ENCODE results near the gene HIF3A. TPM values are rescaled to one million over a fixed set of nuclear protein-coding genes. Genes with fewer than 3 reads are reported as not detected.

The HIF3A gene
- total and polyA plus RNA-seq, 2 of the 4 experiments (the other 2 are of a cell fraction): 0.02 TPM; not detected in 1

GRCh38 chr19:46330319-46330918 is 33.6 kb downstream of the HIF3A start:
- ChIA-PET CTCF (no interaction called here), POLR2A (ENCODE audit: unreplicated experiment) (no interaction called here)
- Histone ChIP-seq H4K8ac (ENCODE audit: low read depth in 2 of 2, low read length in 2 of 2) (no peak overlapping the region), H3K14ac (replicated peaks; ENCODE audit: low read depth, low read length) (no peak overlapping the region), H2BK20ac (ENCODE audit: low read depth, low read length) (no peak overlapping the region), H4K5ac (ENCODE audit: low read depth, low read length) (no peak overlapping the region), H4K20me1 (ENCODE audit: insufficient read depth, low read length) (no peaks in the 10 kb centered on the region), H3K18ac (ENCODE audit: low read depth, low read length) (no peak overlapping the region), H3K36me3 (ENCODE audit: control insufficient read depth, insufficient read depth, low read length) (no peaks in the 10 kb centered on the region), H3K27me3 (ENCODE audit: control insufficient read depth, insufficient read depth, low read length) (no peaks in the 10 kb centered on the region; the same call in 1 of the 2 replicates), H3K79me1 (ENCODE audit: low read depth in 1 of 2, low read length in 2 of 2) (no peaks in the 10 kb centered on the region), H3K27ac (ENCODE audit: insufficient read depth, low read length) (no peak overlapping the region), H3K23ac (ENCODE audit: low read depth, low read length) (no peak overlapping the region), H4K91ac (ENCODE audit: insufficient read depth, low read depth, low read length) (no peak overlapping the region), H3K56ac (ENCODE audit: extremely low read depth, insufficient read depth, low read length) (no peak overlapping the region), H2BK5ac (ENCODE audit: low read depth, low read length, poor library complexity, severe bottlenecking) (no peak overlapping the region), H3K4me1 (ENCODE audit: control insufficient read depth, insufficient read depth, low read length) (no peaks in the 10 kb centered on the region), H3K4me2 (ENCODE audit: low read depth, low read length) (no peak overlapping the region), H2BK120ac (ENCODE audit: low read depth, low read length) (no peak overlapping the region), H3K4me3 (ENCODE audit: insufficient read depth, low read depth, low read length) (no peak overlapping the region), H2AK5ac (ENCODE audit: low read depth, low read length) (no peak overlapping the region), H3K9me1 (ENCODE audit: insufficient read depth, low read length) (no peaks in the 10 kb centered on the region), H2BK15ac (ENCODE audit: low read depth, low read length) (no peak overlapping the region), H2AK9ac (replicated peaks; ENCODE audit: low read depth, low read length, poor library complexity) (no peak overlapping the region), H3K4ac (ENCODE audit: low read depth, low read length) (no peak overlapping the region), H2AFZ (replicated peaks; ENCODE audit: low read length, poor library complexity) (no peak overlapping the region), H3K9ac (ENCODE audit: low read depth, low read length) (no peak overlapping the region), H3K9me3 (ENCODE audit: control insufficient read depth, insufficient read depth, low read length) (peaks cover 16% of the 10 kb centered on the region)
- in situ Hi-C loops (cut with MboI; ENCODE audit: low sequenced_read_pairs): no loop called here
- intact Hi-C loops (cut with micrococcal nuclease): no loop called here
- dilution Hi-C loops (cut with HindIII; ENCODE audit: low sequenced_read_pairs, unreplicated experiment): no loop called here
- no TSS peak for BruUV-seq (replicated peaks)
- TF ChIP-seq FOS (IDR thresholded peaks at IDR 0.05; ENCODE audit: low read depth, low read length): no peak
- no peak for TF ChIP-seq SMC3 (IDR thresholded peaks at IDR 0.05; ENCODE audit: low read depth, low read length)
- TF ChIP-seq BHLHE40 (IDR thresholded peaks at IDR 0.05; ENCODE audit: low read depth, low read length): no peak
- TF ChIP-seq POLR2A (IDR thresholded peaks at IDR 0.05; ENCODE audit: low read depth, low read length): no peak
- TF ChIP-seq ELK1 (IDR thresholded peaks at IDR 0.05; ENCODE audit: borderline replicate concordance, low read depth, low read length): no peak
- TF ChIP-seq USF2 (IDR thresholded peaks at IDR 0.05; ENCODE audit: low read depth, low read length): no peak
- TF ChIP-seq NFE2L2 (IDR thresholded peaks at IDR 0.05; ENCODE audit: low read depth, low read length): no peak
- no peak for TF ChIP-seq RFX5 (IDR thresholded peaks at IDR 0.05; ENCODE audit: low read depth, low read length)
- TF ChIP-seq CHD1 (IDR thresholded peaks at IDR 0.05; ENCODE audit: low read depth, low read length): no peak
- no peak for TF ChIP-seq RCOR1 (IDR thresholded peaks at IDR 0.05; ENCODE audit: insufficient replicate concordance, low read length)
- TF ChIP-seq CTCF (conservative IDR thresholded peaks at IDR 0.05; ENCODE audit: low read depth, low read length): no peak
- TF ChIP-seq MAZ (IDR thresholded peaks at IDR 0.05; ENCODE audit: borderline replicate concordance, low read depth, low read length): no peak
- no peak for TF ChIP-seq MXI1 (IDR thresholded peaks at IDR 0.05; ENCODE audit: borderline replicate concordance, low read depth, low read length)
- no peak for ATAC-seq (ENCODE audit: low read depth)
- WGBS, 2 experiments (ENCODE audit: extremely low coverage in 2 of 2, insufficient read length in 1 of 2): 54 to 100% methylated on average over 2 of the region's 2 CpGs
- DNase-seq: no peak
